ENCODE measurements around the gene KCNQ4. TPM values are rescaled to one million over a fixed set of nuclear protein-coding genes. Genes with fewer than 3 reads are reported as not detected.

The KCNQ4 gene
- total RNA-seq, 4 donors from 2014 or later: 1.1 to 3.3 (median 2.4) TPM

- no peak overlapping the region for H3K27ac ChIP-seq
- H3K36me3 ChIP-seq: no peaks in the 10 kb centered on the region
- H3K27me3 ChIP-seq: no peaks in the 10 kb centered on the region
- H3K4me3 ChIP-seq: no peak overlapping the region
- no peaks in the 10 kb centered on the region for H3K9me3 ChIP-seq
- peaks cover 0 to 5% (median 0%) of the 10 kb centered on the region in 4 donors for H3K4me1 ChIP-seq
- TF ChIP-seq CTCF (IDR thresholded peaks at IDR 0.05) (no peak), POLR2A (IDR thresholded peaks at IDR 0.05) (no peak)
- DNase-seq: no peak
These were observed 8.4 kb downstream of the KCNQ4 start for GRCh38 chr1:40792036-40792435.

GRCh38 chr1:40793617-40794016, 10.0 kb downstream of the KCNQ4 start:
- H3K27me3 ChIP-seq: no peaks in the 10 kb centered on the region
- H3K9me3 ChIP-seq: no peaks in the 10 kb centered on the region
- no peaks in the 10 kb centered on the region for H3K36me3 ChIP-seq
- H3K4me1 ChIP-seq: peaks cover 0 to 5% (median 0%) of the 10 kb centered on the region in 4 donors
- TF ChIP-seq POLR2A (IDR thresholded peaks at IDR 0.05) (no peak), CTCF (IDR thresholded peaks at IDR 0.05) (no peak)
- H3K27ac ChIP-seq: no peak overlapping the region
- H3K4me3 ChIP-seq: no peak overlapping the region
- no peak for DNase-seq

GRCh38 chr1:40794048-40794447, 10.5 kb downstream of the KCNQ4 start:
- H3K4me3 ChIP-seq: no peak overlapping the region
- H3K27ac ChIP-seq: no peak overlapping the region
- no peaks in the 10 kb centered on the region for H3K27me3 ChIP-seq
- TF ChIP-seq CTCF (IDR thresholded peaks at IDR 0.05) (no peak), POLR2A (IDR thresholded peaks at IDR 0.05) (no peak)
- no peaks in the 10 kb centered on the region for H3K36me3 ChIP-seq
- H3K4me1 ChIP-seq: peaks cover 0 to 10% (median 0%) of the 10 kb centered on the region in 4 donors
- DNase-seq: no peak
- H3K9me3 ChIP-seq: no peaks in the 10 kb centered on the region

GRCh38 chr1:40794974-40795715, 11.6 kb downstream of the KCNQ4 start:
- no peaks in the 10 kb centered on the region for H3K36me3 ChIP-seq
- H3K27ac ChIP-seq: peak overlapping the region in 1 of 4 donors; percentile 75
- TF ChIP-seq POLR2A (IDR thresholded peaks at IDR 0.05) (no peak), CTCF (IDR thresholded peaks at IDR 0.05) (no peak)
- peaks cover 0 to 21% (median 0%) of the 10 kb centered on the region in 4 donors for H3K4me1 ChIP-seq
- H3K4me3 ChIP-seq: no peak overlapping the region
- no peaks in the 10 kb centered on the region for H3K27me3 ChIP-seq
- DNase-seq: no peak
- H3K9me3 ChIP-seq: no peaks in the 10 kb centered on the region

GRCh38 chr1:40795811-40796586, 12.4 kb downstream of the KCNQ4 start:
- Histone ChIP-seq H3K27me3 (no peaks in the 10 kb centered on the region), H3K36me3 (no peaks in the 10 kb centered on the region), H3K27ac (peak overlapping the region in 2 of 4 donors; percentile 19 to 75), H3K9me3 (no peaks in the 10 kb centered on the region), H3K4me3 (no peak overlapping the region), H3K4me1 (peaks cover 0 to 24% (median 0%) of the 10 kb centered on the region in 4 donors)
- no peak for TF ChIP-seq CTCF (IDR thresholded peaks at IDR 0.05)
- no peak for TF ChIP-seq POLR2A (IDR thresholded peaks at IDR 0.05)
- no peak for DNase-seq
